NT2/D1 (cell line): ENCODE data around the gene SERPINB8.

Source experiments
- SUZ12 ChIP-seq: IDR thresholded peaks from 2 replicates; pipeline ENCODE4 v1.6.1; 2011; ENCODE audit not compliant: insufficient read length, insufficient read depth; ENCODE audit errors: extremely low read depth
- ZNF274 ChIP-seq: IDR thresholded peaks from 2 replicates; pipeline ENCODE4 v1.6.1; 2011; ENCODE audit warnings: mild to moderate bottlenecking, low read depth, low read length

DNA sequence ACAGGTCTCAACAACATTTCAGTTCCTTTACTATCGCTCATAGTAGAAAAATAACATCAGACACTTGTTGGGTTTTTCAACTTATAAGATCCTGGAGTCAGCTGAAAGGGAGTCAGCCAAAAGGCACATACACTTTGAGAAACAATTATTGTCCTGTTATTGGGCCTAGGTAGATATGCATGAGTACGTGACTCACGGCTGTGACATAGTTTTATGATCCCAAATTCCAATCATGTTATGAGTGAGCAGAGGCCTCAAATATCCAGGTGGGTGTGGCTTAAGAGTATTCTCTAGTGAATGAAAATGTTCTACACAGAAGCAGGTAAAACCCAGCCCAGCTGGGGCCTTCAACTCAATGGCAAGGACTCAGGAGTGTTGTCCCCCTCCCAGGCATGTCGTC lies 27.2 kb downstream of the SERPINB8 start:
- TF ChIP-seq ZNF274 (no peak), SUZ12 (no peak)
